ENCODE results near the gene MICAL2.

Gene MICAL2

GRCh38 chr11:12123273-12123672 is 12.9 kb downstream of the MICAL2 start:
- Mint-ChIP-seq H3K27ac (no peak overlapping the region), H3K9me3 (no peaks in the 10 kb centered on the region), H3K36me3 (ENCODE audit: low read depth) (peaks cover 11% of the 10 kb centered on the region), H3K27me3 (ENCODE audit: low read depth) (no peaks in the 10 kb centered on the region), H3K4me1 (ENCODE audit: low read depth) (peaks cover 65% of the 10 kb centered on the region), H3K4me3 (no peak overlapping the region)
- DNase-seq (ENCODE audit: low spot score), result no peak

DNA sequence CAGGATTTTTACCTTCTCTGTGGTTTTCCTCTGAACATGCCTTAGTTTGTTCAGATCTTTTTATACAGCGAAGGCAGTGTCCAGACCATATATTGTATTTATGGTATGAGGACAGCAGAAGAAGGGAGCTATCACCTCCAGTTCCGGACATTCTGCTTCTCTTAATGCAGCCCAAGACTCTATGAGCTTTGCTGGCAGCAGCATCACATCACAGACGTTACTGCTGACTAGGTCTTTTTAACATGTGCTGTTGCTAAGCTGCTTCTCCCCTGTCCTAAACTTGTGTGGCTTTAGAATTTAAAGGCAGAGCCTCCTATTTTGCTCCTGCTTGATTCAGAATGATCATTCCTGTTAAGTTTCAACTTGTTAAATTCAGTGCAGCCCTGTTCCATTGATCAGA is 13.4 kb downstream of the MICAL2 start:
- H3K36me3 Mint-ChIP-seq (ENCODE audit: low read depth), result peaks cover 11% of the 10 kb centered on the region
- no peak for DNase-seq (ENCODE audit: low spot score)
- no peaks in the 10 kb centered on the region for H3K27me3 Mint-ChIP-seq (ENCODE audit: low read depth)
- no peak overlapping the region for H3K4me3 Mint-ChIP-seq
- H3K4me1 Mint-ChIP-seq (ENCODE audit: low read depth), result peaks cover 66% of the 10 kb centered on the region
- no peaks in the 10 kb centered on the region for H3K9me3 Mint-ChIP-seq
- no peak overlapping the region for H3K27ac Mint-ChIP-seq

- Mint-ChIP-seq H3K4me1 (ENCODE audit: low read depth) (peaks cover 64% of the 10 kb centered on the region), H3K36me3 (ENCODE audit: low read depth) (peaks cover 9% of the 10 kb centered on the region), H3K9me3 (no peaks in the 10 kb centered on the region), H3K4me3 (peak overlapping the region; percentile 41), H3K27ac (peak overlapping the region; percentile 56), H3K27me3 (ENCODE audit: low read depth) (no peaks in the 10 kb centered on the region)
- DNase-seq (ENCODE audit: low spot score), result no peak
These were observed 13.9 kb downstream of the MICAL2 start for GRCh38 chr11:12124306-12124705.

DNA sequence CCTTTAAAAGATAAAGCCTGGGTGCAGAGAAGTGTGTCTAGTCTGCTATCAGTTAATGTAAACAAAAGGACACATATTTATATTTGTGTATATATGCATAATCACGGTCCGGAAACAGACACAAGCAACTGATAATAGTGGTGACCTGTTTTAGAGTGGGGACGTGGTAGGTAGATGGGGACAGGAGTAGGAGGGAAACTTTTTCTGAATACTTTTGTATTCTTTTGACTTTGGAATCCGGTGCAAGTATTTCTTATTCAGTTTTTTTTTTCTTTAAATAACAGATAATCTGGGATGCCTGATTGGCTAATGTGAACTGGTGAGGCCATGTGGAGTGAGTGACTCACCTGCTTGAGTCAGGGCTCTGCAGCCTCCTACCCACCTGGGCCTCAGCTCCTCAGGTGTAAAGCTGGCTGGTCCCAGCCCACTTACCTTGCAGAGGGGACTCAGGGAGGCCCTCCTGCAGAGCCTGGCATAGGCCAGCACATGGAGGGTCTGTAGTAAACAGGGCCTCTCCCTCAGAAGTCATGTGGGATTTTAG is 15.3 kb downstream of the MICAL2 start:
- H3K27me3 Mint-ChIP-seq (ENCODE audit: low read depth), result no peaks in the 10 kb centered on the region
- no peak overlapping the region for H3K27ac Mint-ChIP-seq
- H3K36me3 Mint-ChIP-seq (ENCODE audit: low read depth), result peaks cover 6% of the 10 kb centered on the region
- H3K9me3 Mint-ChIP-seq, result no peaks in the 10 kb centered on the region
- H3K4me3 Mint-ChIP-seq, result no peak overlapping the region
- DNase-seq (ENCODE audit: low spot score), result no peak
- peaks cover 64% of the 10 kb centered on the region for H3K4me1 Mint-ChIP-seq (ENCODE audit: low read depth)

- H3K4me1 Mint-ChIP-seq (ENCODE audit: low read depth), result peaks cover 61% of the 10 kb centered on the region
- H3K4me3 Mint-ChIP-seq, result no peak overlapping the region
- peak overlapping the region; percentile 62 for H3K27ac Mint-ChIP-seq
- H3K9me3 Mint-ChIP-seq, result no peaks in the 10 kb centered on the region
- no peaks in the 10 kb centered on the region for H3K27me3 Mint-ChIP-seq (ENCODE audit: low read depth)
- H3K36me3 Mint-ChIP-seq (ENCODE audit: low read depth), result peaks cover 8% of the 10 kb centered on the region
- no peak for DNase-seq (ENCODE audit: low spot score)
These were observed 16.1 kb downstream of the MICAL2 start for GRCh38 chr11:12126344-12127019.

DNA sequence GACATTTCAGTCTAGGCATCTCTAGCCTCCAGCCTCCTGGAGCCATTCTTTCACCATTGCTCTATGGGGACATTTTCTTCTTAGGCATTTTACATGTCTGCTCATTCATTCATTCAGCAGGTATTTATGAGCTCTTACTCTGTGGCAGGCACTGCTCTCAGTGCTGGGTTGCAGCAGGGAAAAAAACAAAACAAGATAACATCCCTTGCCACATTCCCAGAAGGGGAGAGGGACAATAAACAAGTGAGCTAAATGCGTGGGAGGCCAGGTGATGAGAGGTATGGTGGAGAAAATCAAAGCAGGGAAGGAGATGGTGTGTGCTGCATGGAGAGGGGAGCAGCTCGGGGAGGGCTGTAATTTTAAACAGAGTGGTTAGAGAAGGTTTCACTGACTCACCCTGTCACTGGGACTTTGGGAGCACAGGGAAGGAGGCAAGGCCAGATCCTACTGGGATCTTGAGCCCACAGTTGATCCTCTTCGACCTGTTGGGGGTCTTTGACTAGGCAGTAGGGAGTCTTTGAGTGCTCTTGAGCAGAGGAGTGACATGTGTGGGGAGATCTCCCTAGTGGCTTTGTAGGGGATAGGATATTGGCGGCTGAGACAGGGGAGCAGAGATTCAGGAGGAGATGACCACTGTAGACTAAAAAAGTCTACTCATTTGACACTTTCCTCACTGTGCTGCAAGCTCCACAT is 17.0 kb downstream of the MICAL2 start:
- Mint-ChIP-seq H3K4me3 (no peak overlapping the region), H3K36me3 (ENCODE audit: low read depth) (peaks cover 3% of the 10 kb centered on the region), H3K27me3 (ENCODE audit: low read depth) (no peaks in the 10 kb centered on the region), H3K27ac (no peak overlapping the region), H3K4me1 (ENCODE audit: low read depth) (peaks cover 56% of the 10 kb centered on the region), H3K9me3 (no peaks in the 10 kb centered on the region)
- no peak for DNase-seq (ENCODE audit: low spot score)

DNA sequence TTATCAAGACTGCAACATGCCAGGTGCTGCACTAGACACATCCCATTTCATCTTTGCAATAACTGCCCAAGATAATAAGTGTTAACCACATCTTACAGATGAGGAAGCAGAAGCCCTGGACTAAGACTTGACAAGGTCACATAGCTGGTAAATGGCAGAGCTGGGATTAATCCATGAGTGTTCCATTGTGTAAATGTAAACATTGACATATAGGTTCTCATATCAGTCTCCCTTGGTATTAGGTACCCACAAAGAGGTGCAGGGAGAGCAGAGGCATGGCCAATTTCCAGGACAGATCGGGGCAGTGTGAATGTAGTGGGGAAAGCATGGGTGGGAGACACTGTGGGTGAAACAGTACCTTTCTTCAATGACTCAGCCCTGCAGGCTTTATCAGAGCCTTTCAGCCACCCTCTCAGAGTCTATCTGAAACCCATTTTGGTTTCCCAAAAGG is 17.9 kb downstream of the MICAL2 start:
- no peak overlapping the region for H3K27ac Mint-ChIP-seq
- H3K4me1 Mint-ChIP-seq (ENCODE audit: low read depth), result peaks cover 58% of the 10 kb centered on the region

DNA sequence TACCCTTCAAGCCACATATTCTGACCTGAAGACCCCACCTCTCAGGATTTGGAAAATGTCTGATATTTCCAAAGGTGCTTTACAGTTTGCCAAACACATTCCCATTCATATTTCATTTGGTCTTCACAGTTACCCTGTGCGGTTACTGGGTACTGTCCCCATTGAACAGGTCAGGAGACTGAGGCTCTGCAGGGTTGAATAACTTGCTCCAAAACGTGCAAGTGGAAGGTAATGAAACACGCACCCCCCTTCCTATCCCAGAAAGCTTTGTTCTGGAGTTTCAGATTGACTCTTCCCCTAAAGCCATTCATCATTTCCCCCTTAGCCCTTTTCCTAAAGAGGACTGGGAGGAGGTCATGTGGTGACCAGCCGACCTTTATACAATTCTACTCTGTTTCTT is 18.8 kb downstream of the MICAL2 start:
- peaks cover 59% of the 10 kb centered on the region for H3K4me1 Mint-ChIP-seq (ENCODE audit: low read depth)
- no peak for DNase-seq (ENCODE audit: low spot score)
- peaks cover 8% of the 10 kb centered on the region for H3K36me3 Mint-ChIP-seq (ENCODE audit: low read depth)
- H3K9me3 Mint-ChIP-seq, result no peaks in the 10 kb centered on the region
- H3K4me3 Mint-ChIP-seq, result no peak overlapping the region
- no peak overlapping the region for H3K27ac Mint-ChIP-seq
- no peaks in the 10 kb centered on the region for H3K27me3 Mint-ChIP-seq (ENCODE audit: low read depth)

More for the DNA sequence above, 17.9 kb downstream of the MICAL2 start:
- no peak for DNase-seq (ENCODE audit: low spot score)
- Mint-ChIP-seq H3K36me3 (ENCODE audit: low read depth) (peaks cover 6% of the 10 kb centered on the region), H3K4me3 (no peak overlapping the region), H3K27me3 (ENCODE audit: low read depth) (no peaks in the 10 kb centered on the region), H3K9me3 (no peaks in the 10 kb centered on the region)

DNA sequence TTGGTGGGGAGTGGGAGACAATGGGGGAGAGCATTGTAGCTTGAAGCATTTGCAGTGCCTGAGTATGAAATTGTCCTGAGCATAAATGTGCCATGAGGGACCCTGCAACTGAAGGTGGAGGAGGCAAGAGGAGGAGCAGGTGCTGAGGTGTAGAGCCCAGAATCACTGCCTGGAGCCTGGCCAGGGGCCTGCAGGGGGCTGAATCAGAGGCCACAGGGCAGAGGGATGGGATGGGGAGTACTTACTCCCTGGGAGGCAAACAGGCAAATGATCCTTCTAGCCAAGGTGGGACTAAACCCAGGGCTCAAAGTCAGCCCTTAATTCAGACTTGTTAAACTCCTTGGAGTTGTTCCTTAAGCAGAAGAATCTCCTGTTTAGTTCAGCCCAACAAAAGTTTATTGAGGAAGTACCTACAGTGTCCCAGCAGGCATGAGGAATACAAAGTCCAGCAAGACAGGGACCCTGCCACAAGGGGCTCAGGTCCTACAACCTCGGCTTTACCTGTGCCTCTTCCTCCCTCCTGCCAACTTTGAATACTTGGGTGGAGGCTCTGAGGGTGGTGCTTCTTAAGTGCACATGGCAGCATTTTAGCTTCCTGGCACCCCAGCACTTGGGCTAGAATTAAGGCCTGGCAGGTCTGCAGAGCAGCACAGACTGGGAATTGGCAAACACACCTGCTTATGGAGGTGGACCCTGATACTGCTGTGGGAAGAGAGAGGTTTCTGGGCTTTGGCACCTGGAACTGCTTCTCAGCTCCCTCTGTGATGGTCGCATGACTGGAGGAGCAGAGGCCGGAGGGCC is 20.0 kb downstream of the MICAL2 start:
- Mint-ChIP-seq H3K9me3 (no peaks in the 10 kb centered on the region), H3K27ac (peak overlapping the region; percentile 33), H3K27me3 (ENCODE audit: low read depth) (no peaks in the 10 kb centered on the region), H3K36me3 (ENCODE audit: low read depth) (peaks cover 8% of the 10 kb centered on the region), H3K4me1 (ENCODE audit: low read depth) (peaks cover 56% of the 10 kb centered on the region), H3K4me3 (no peak overlapping the region)
- DNase-seq (ENCODE audit: low spot score), result no peak

DNA sequence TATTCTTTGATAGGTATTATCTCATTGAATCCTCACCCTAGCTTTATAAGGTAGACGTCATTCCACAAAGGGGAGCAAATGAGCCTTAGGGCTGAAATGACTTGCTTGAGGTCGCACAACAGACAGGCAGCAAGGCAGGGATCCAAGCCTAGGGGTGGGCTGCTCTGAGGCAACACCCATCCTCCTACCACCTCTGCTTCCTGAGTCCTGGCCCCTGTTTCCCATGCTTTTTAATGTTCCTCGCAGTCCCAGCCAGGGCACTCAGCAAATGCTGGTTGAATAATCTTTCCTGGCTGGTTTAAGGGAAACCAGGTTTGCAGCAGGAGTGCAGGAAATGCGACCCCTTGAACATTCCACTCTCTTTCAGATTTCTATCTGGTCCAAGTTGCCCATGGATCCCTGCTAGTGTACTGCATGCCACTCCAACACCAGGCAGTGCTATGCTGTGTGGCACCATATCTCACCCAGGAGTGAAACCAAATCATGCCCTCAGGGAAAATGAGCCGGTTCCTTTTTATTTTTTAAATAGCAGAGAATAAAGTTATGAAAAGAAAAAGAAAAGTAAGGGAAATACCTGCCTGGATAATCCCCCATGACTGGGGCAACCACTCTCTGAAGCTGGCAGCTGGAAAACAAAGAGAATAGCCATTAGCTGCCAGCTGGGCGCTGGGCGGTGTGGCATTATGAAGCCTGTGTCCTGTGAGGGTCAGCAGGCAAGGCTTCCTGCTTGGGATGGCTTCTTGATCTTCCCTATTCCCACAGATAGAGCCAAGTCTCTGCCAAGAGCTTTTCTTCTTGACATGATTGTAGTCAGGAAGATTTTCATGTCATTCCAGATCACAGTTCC is 21.8 kb downstream of the MICAL2 start:
- Mint-ChIP-seq H3K9me3 (no peaks in the 10 kb centered on the region), H3K36me3 (ENCODE audit: low read depth) (peaks cover 8% of the 10 kb centered on the region), H3K4me1 (ENCODE audit: low read depth) (peaks cover 45% of the 10 kb centered on the region), H3K27ac (peak overlapping the region; percentile 61), H3K4me3 (no peak overlapping the region), H3K27me3 (ENCODE audit: low read depth) (no peaks in the 10 kb centered on the region)
- DNase-seq (ENCODE audit: low spot score), result no peak

DNA sequence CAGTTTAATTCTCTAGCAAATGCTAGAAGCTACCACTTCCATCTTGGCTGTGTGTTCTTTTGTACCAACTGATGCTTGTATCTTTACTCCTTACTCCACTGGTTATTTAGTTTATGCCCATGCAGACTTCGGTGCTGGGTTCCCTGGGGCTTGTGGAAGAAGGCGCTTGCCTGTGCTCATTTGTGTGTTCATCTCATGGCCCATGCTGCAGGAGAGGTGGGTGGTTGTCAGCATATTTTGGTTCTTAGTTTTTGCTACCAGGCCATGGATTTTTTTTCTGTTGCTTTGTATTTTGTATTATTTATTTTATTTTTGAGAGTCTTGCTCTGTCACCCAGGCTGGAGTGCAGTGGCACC is 22.4 kb downstream of the MICAL2 start:
- peaks cover 8% of the 10 kb centered on the region for H3K36me3 Mint-ChIP-seq (ENCODE audit: low read depth)
- H3K4me1 Mint-ChIP-seq (ENCODE audit: low read depth), result peaks cover 43% of the 10 kb centered on the region
- H3K9me3 Mint-ChIP-seq, result no peaks in the 10 kb centered on the region
- no peaks in the 10 kb centered on the region for H3K27me3 Mint-ChIP-seq (ENCODE audit: low read depth)
- DNase-seq (ENCODE audit: low spot score), result no peak
- peak overlapping the region; percentile 61 for H3K27ac Mint-ChIP-seq
- no peak overlapping the region for H3K4me3 Mint-ChIP-seq

DNA sequence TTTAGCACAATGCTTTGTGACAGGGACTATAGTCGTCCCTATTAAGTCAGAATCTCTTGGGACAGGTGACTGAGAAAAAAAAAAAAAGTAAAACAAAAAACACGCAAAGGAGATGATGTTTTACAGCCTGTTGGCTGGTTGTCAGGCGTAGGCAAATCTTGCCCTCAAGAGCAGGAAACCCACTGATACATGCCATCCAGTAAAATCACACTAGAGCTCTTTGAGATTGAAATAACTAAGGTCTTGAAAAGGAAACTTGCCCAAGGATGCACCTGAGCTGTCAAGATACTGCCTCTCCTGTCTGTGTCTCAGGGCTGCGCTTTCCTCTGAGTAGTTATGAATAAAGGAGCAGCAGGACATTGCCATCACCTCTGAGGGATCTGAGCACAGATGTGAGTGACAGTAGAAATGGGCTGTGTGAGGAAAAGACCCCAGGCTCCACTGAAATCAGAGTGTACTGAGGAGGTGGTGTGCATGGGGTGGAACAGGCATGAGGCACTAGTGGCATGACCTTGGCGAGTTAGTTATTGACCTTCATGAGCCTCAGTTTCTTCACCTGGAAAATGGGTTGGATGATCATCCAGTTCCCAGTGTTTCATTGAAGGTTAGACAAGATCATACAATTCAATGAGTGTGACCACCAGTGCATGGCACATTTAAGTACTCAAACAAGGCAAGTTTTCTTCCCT is 23.3 kb downstream of the MICAL2 start:
- DNase-seq (ENCODE audit: low spot score), result no peak
- Mint-ChIP-seq H3K4me3 (peak overlapping the region; percentile 60), H3K27ac (peak overlapping the region; percentile 77), H3K9me3 (no peaks in the 10 kb centered on the region), H3K4me1 (ENCODE audit: low read depth) (peaks cover 40% of the 10 kb centered on the region), H3K27me3 (ENCODE audit: low read depth) (no peaks in the 10 kb centered on the region), H3K36me3 (ENCODE audit: low read depth) (peaks cover 8% of the 10 kb centered on the region)

GRCh38 chr11:12134236-12134585 is 23.8 kb downstream of the MICAL2 start:
- H3K9me3 Mint-ChIP-seq, result no peaks in the 10 kb centered on the region
- H3K27me3 Mint-ChIP-seq (ENCODE audit: low read depth), result no peaks in the 10 kb centered on the region
- peaks cover 10% of the 10 kb centered on the region for H3K36me3 Mint-ChIP-seq (ENCODE audit: low read depth)
- H3K4me1 Mint-ChIP-seq (ENCODE audit: low read depth), result peaks cover 37% of the 10 kb centered on the region
- peak overlapping the region; percentile 60 for H3K4me3 Mint-ChIP-seq
- H3K27ac Mint-ChIP-seq, result peak overlapping the region; percentile 77
- no peak for DNase-seq (ENCODE audit: low spot score)
